HepG2 (cell line): ENCODE results near the gene ITGAV. TPM values are rescaled to one million over a fixed set of nuclear protein-coding genes. Genes with fewer than 3 reads are reported as not detected.

Source experiments
- EP300 ChIP-seq, 3 experiments: sonication (generic) in 1 of 3; formaldehyde crosslinking in 1 of 3; IDR thresholded peaks; 2 replicates each; pipeline versions ENCODE4 v1.5.1 to v1.6.1; 2011 to 2020; ENCODE audit warnings: low read depth in 2 of 3, low read length in 2 of 3, borderline replicate concordance in 1 of 3, improper control_type of control experiment in 1 of 3, mild to moderate bottlenecking in 1 of 3, missing genetic modification reagents in 1 of 3, moderate library complexity in 1 of 3
- GFI1 ChIP-seq: sonication (generic); formaldehyde crosslinking; IDR thresholded peaks from 2 replicates; pipeline ENCODE4 v1.5.0; 2020; ENCODE audit warnings: missing genetic modification reagents, mild to moderate bottlenecking, borderline replicate concordance
- LCORL ChIP-seq, 2 experiments: fragments of 450-650 bp in 1 of 2; sonication (generic) in 1 of 2; formaldehyde crosslinking in 1 of 2; IDR thresholded peaks; 2 replicates each; pipeline versions ENCODE4 v1.5.0 to v1.6.1; 2017 to 2020; ENCODE audit warnings: antibody characterized with exemption in 1 of 2, missing genetic modification reagents in 1 of 2
- MED8 ChIP-seq: sonication (generic); formaldehyde crosslinking; IDR thresholded peaks from 2 replicates; pipeline ENCODE4 v1.8.1; 2023; ENCODE audit warnings: mild to moderate bottlenecking, missing genetic modification reagents; ENCODE audit not compliant: insufficient replicate concordance
- NFKB2 ChIP-seq: sonication (generic); formaldehyde crosslinking; IDR thresholded peaks from 2 replicates; pipeline ENCODE4 v1.4.0; 2020; ENCODE audit warnings: missing genetic modification reagents, borderline replicate concordance
- TCF12 ChIP-seq, 2 experiments: fragments of 450-650 bp in 1 of 2; sonication (generic) in 1 of 2; formaldehyde crosslinking in 1 of 2; IDR thresholded peaks; 2 replicates each; pipeline versions ENCODE4 v1.6.1 to v1.8.0; 2017 to 2022; ENCODE audit warnings: antibody characterized with exemption in 1 of 2, mild to moderate bottlenecking in 1 of 2, missing genetic modification reagents in 1 of 2, moderate library complexity in 1 of 2
- ZBTB7B ChIP-seq: sonication (generic); formaldehyde crosslinking; IDR thresholded peaks from 2 replicates; pipeline ENCODE4 v1.4.0; 2020; ENCODE audit warnings: missing genetic modification reagents
- ZMYM2 ChIP-seq: sonication (generic); formaldehyde crosslinking; IDR thresholded peaks from 2 replicates; pipeline ENCODE4 v1.8.0; 2022; ENCODE audit warnings: mild to moderate bottlenecking, missing genetic modification reagents
- ZNF468 ChIP-seq: sonication (generic); formaldehyde crosslinking; IDR thresholded peaks from 2 replicates; pipeline ENCODE4 v1.8.0; 2022; ENCODE audit warnings: mild to moderate bottlenecking, moderate library complexity, missing genetic modification reagents
- ZNF619 ChIP-seq: sonication (generic); formaldehyde crosslinking; IDR thresholded peaks from 2 replicates; pipeline ENCODE4 v1.4.0; 2020; ENCODE audit warnings: mild to moderate bottlenecking, missing genetic modification reagents
- polyA plus RNA-seq, 8 experiments: library from polyadenylated mRNA; depleted of rRNA in 3 of 8; stranded (reverse) in 7 of 8; unstranded in 1 of 8; fragments of >200 nt; fragmentation: Illumina TruSeq in 4 of 8; extraction: Trizol in 4 of 8; gene quantifications; 2 replicates each; pipeline versions ENCODE4 v1.2.1 to v1.2.3, GENCODE V29; 2011 to 2016; ENCODE audit warnings: low read depth in 4 of 8, missing spikeins in 1 of 8, mixed read lengths in 1 of 8; ENCODE audit not compliant: insufficient read depth in 1 of 8
- total RNA-seq, 5 experiments: library from RNA; depleted of rRNA; stranded (reverse); fragments of >200 nt; fragmentation: Illumina TruSeq; extraction: Trizol; gene quantifications; 2 replicates each; pipeline ENCODE4 v1.2.3, GENCODE V29; 2016; ENCODE audit warnings: low read depth in 1 of 5
- TF ChIP-seq, protein P1 (sequence below): sonication (generic); formaldehyde crosslinking; IDR thresholded peaks from 2 replicates; pipeline ENCODE4 v1.5.1; 2020; ENCODE audit warnings: missing genetic modification reagents, mild to moderate bottlenecking, borderline replicate concordance
- TF ChIP-seq, protein P2 (sequence below): sonication (generic); formaldehyde crosslinking; IDR thresholded peaks from 2 replicates; pipeline ENCODE4 v1.5.0; 2020; ENCODE audit warnings: mild to moderate bottlenecking, low read depth, missing genetic modification reagents, borderline replicate concordance
- TF ChIP-seq, protein P3 (sequence below): IDR thresholded peaks from 2 replicates; pipeline ENCODE4 v1.6.1; 2018; ENCODE audit warnings: missing genetic modification reagents
- TF ChIP-seq, protein P4 (sequence below): fragments of 450-650 bp; IDR thresholded peaks from 2 replicates; pipeline ENCODE4 v1.6.1; 2016
- TF ChIP-seq, protein P5 (sequence below): sonication (generic); formaldehyde crosslinking; IDR thresholded peaks from 2 replicates; pipeline ENCODE4 v1.4.0; 2020; ENCODE audit warnings: missing genetic modification reagents

The ITGAV gene
- total and polyA plus RNA-seq, 2 of the 13 experiments (the other 11 are each of a cell fraction or from before 2014, with no cell fraction given) = 59.1 to 60.4 TPM

DNA sequence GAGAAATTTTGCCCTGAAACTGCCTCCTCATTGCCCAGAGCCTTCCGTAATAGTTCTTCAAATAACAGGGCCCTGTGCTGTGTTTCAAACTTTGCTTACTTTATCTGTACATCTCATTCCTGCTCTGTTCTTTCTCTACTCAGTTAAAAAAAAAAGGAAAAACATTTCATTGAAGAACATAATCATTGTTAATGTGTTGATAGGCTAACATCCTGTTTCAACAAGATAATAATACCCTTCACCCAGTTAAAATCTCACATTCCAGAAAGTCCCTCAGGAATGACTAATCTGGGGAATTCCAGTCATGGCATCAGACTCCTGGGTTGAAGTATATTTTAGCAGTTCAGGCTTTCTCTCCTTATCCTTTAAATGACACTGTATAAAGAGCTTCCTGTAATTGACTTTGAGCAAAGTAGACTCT, 45.6 kb upstream of the ITGAV start (continued):
- TF ChIP-seq, protein P1, sequence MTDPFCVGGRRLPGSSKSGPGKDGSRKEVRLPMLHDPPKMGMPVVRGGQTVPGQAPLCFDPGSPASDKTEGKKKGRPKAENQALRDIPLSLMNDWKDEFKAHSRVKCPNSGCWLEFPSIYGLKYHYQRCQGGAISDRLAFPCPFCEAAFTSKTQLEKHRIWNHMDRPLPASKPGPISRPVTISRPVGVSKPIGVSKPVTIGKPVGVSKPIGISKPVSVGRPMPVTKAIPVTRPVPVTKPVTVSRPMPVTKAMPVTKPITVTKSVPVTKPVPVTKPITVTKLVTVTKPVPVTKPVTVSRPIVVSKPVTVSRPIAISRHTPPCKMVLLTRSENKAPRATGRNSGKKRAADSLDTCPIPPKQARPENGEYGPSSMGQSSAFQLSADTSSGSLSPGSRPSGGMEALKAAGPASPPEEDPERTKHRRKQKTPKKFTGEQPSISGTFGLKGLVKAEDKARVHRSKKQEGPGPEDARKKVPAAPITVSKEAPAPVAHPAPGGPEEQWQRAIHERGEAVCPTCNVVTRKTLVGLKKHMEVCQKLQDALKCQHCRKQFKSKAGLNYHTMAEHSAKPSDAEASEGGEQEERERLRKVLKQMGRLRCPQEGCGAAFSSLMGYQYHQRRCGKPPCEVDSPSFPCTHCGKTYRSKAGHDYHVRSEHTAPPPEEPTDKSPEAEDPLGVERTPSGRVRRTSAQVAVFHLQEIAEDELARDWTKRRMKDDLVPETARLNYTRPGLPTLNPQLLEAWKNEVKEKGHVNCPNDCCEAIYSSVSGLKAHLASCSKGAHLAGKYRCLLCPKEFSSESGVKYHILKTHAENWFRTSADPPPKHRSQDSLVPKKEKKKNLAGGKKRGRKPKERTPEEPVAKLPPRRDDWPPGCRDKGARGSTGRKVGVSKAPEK (CRISPR knock-in tag) = no peak
- TF ChIP-seq EP300 (IDR thresholded peaks at IDR 0.05; ENCODE audit: low read depth in 2 of 2, low read length in 2 of 2) (peak in 1 of 2 experiments; percentile 83; a peak in 3 of 4 replicates), EP300 (CRISPR knock-in tag; IDR thresholded peaks at IDR 0.05; ENCODE audit: borderline replicate concordance) (peak; percentile 47; the same call in 1 of the 2 replicates), NFKB2 (CRISPR knock-in tag) (no peak), ZNF468 (CRISPR knock-in tag) (no peak), TCF12 (IDR thresholded peaks at IDR 0.05) (no peak), TCF12 (CRISPR knock-in tag; IDR thresholded peaks at IDR 0.05) (no peak), ZBTB7B (CRISPR knock-in tag) (no peak), ZNF619 (no peak), LCORL (IDR thresholded peaks at IDR 0.05) (no peak), LCORL (CRISPR knock-in tag; IDR thresholded peaks at IDR 0.05) (no peak), MED8 (CRISPR knock-in tag) (no peak), ZMYM2 (no peak), GFI1 (no peak)
- TF ChIP-seq, protein P2, sequence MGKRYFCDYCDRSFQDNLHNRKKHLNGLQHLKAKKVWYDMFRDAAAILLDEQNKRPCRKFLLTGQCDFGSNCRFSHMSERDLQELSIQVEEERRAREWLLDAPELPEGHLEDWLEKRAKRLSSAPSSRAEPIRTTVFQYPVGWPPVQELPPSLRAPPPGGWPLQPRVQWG = no peak
- TF ChIP-seq, protein P3, sequence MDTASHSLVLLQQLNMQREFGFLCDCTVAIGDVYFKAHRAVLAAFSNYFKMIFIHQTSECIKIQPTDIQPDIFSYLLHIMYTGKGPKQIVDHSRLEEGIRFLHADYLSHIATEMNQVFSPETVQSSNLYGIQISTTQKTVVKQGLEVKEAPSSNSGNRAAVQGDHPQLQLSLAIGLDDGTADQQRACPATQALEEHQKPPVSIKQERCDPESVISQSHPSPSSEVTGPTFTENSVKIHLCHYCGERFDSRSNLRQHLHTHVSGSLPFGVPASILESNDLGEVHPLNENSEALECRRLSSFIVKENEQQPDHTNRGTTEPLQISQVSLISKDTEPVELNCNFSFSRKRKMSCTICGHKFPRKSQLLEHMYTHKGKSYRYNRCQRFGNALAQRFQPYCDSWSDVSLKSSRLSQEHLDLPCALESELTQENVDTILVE (CRISPR knock-in tag) = no peak
- TF ChIP-seq, protein P4, sequence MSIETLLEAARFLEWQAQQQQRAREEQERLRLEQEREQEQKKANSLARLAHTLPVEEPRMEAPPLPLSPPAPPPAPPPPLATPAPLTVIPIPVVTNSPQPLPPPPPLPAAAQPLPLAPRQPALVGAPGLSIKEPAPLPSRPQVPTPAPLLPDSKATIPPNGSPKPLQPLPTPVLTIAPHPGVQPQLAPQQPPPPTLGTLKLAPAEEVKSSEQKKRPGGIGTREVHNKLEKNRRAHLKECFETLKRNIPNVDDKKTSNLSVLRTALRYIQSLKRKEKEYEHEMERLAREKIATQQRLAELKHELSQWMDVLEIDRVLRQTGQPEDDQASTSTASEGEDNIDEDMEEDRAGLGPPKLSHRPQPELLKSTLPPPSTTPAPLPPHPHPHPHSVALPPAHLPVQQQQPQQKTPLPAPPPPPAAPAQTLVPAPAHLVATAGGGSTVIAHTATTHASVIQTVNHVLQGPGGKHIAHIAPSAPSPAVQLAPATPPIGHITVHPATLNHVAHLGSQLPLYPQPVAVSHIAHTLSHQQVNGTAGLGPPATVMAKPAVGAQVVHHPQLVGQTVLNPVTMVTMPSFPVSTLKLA = no peak
- TF ChIP-seq, protein P5, sequence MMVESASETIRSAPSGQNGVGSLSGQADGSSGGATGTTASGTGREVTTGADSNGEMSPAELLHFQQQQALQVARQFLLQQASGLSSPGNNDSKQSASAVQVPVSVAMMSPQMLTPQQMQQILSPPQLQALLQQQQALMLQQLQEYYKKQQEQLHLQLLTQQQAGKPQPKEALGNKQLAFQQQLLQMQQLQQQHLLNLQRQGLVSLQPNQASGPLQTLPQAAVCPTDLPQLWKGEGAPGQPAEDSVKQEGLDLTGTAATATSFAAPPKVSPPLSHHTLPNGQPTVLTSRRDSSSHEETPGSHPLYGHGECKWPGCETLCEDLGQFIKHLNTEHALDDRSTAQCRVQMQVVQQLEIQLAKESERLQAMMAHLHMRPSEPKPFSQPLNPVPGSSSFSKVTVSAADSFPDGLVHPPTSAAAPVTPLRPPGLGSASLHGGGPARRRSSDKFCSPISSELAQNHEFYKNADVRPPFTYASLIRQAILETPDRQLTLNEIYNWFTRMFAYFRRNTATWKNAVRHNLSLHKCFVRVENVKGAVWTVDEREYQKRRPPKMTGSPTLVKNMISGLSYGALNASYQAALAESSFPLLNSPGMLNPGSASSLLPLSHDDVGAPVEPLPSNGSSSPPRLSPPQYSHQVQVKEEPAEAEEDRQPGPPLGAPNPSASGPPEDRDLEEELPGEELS (CRISPR knock-in tag) = peak; percentile 54; the same call in 1 of the 2 replicates
